Osteocyte (in vitro differentiated cells): ENCODE data around the gene PIK3R2. TPM values are rescaled to one million over a fixed set of nuclear protein-coding genes. Genes with fewer than 3 reads are reported as not detected.

ENCODE experiments used
- DNase-seq: peaks from one replicate; pipeline ENCODE4 v3.0.0; 2021; ENCODE audit warnings: mixed read lengths; ENCODE audit not compliant: unreplicated experiment; ENCODE audit errors: extremely low spot score
- H3K27ac Mint-ChIP-seq: one replicate; pipeline ENCODE4 v1.8.0; 2021; ENCODE audit warnings: mild to moderate bottlenecking, mixed read lengths; ENCODE audit not compliant: unreplicated experiment
- H3K27me3 Mint-ChIP-seq: one replicate; pipeline ENCODE4 v1.8.0; 2021; ENCODE audit warnings: mixed read lengths; ENCODE audit not compliant: unreplicated experiment
- H3K36me3 Mint-ChIP-seq: one replicate; pipeline ENCODE4 v1.8.0; 2021; ENCODE audit warnings: mixed read lengths; ENCODE audit not compliant: unreplicated experiment
- H3K4me1 Mint-ChIP-seq: one replicate; pipeline ENCODE4 v1.8.0; 2021; ENCODE audit warnings: mixed read lengths; ENCODE audit not compliant: unreplicated experiment
- H3K4me3 Mint-ChIP-seq: one replicate; pipeline ENCODE4 v1.8.0; 2021; ENCODE audit warnings: mild to moderate bottlenecking, moderate library complexity, mixed read lengths; ENCODE audit not compliant: unreplicated experiment
- H3K9me3 Mint-ChIP-seq: one replicate; pipeline ENCODE4 v1.8.0; 2021; ENCODE audit warnings: mixed read lengths; ENCODE audit not compliant: unreplicated experiment
- total RNA-seq: library from RNA; stranded (reverse); gene quantifications from 2 replicates; pipeline ENCODE4 v1.2.1, GENCODE V29; 2021
- TF ChIP-seq, protein P1 (sequence below): fragments of 200-600 bp; sonication (generic); IDR thresholded peaks from 2 replicates; pipeline ENCODE4 v1.5.0; 2021; ENCODE audit warnings: antibody characterized with exemption, mild to moderate bottlenecking, moderate library complexity

PIK3R2 gene
- total RNA-seq, 1 donor from 2014 or later: 68.1 TPM

DNA sequence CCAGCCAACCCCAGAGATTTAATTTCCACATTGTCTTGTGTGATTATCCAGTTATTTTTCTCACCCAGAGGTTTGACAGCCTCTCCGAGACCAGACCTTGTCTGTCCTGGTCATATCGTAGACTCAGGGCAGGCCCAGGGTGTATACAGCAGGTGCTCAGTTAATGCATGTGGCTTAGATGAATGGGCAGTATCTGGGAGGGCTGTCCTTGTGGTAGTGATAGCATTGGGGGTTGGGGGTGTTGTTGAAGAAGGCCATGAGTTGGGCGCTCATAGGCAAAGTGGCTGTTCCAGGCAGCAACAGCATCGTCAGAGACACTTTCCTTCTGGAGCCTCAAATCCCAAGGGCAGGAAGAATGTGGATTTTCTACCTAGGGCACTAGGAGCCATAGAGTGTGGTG, 38.5 kb upstream of the PIK3R2 start:
- H3K27ac Mint-ChIP-seq: no peak overlapping the region
- H3K9me3 Mint-ChIP-seq: no peaks in the 10 kb centered on the region
- DNase-seq: no peak
- H3K27me3 Mint-ChIP-seq: peaks cover under 1% of the 10 kb centered on the region
- no peak overlapping the region for H3K4me3 Mint-ChIP-seq
- TF ChIP-seq, protein P1, sequence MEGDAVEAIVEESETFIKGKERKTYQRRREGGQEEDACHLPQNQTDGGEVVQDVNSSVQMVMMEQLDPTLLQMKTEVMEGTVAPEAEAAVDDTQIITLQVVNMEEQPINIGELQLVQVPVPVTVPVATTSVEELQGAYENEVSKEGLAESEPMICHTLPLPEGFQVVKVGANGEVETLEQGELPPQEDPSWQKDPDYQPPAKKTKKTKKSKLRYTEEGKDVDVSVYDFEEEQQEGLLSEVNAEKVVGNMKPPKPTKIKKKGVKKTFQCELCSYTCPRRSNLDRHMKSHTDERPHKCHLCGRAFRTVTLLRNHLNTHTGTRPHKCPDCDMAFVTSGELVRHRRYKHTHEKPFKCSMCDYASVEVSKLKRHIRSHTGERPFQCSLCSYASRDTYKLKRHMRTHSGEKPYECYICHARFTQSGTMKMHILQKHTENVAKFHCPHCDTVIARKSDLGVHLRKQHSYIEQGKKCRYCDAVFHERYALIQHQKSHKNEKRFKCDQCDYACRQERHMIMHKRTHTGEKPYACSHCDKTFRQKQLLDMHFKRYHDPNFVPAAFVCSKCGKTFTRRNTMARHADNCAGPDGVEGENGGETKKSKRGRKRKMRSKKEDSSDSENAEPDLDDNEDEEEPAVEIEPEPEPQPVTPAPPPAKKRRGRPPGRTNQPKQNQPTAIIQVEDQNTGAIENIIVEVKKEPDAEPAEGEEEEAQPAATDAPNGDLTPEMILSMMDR: no peak
- H3K4me1 Mint-ChIP-seq: peaks cover 20% of the 10 kb centered on the region
- H3K36me3 Mint-ChIP-seq: no peaks in the 10 kb centered on the region

DNA sequence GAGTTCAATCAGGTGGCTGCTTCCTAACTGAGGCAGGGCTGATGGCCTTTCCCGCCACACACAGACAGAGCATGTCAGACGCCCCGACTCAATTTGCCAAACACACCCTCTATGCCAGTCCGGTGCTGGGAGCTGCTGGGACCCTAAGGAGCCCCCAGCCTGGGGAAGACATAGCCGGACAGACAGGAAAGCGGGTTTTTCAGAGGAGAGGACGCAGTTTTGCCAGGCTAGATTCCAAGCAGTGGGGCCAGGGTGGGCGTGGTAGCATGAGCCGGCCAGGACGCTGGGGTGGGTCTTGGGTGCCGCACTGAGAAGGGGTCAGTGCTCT, 35.6 kb upstream of the PIK3R2 start:
- Mint-ChIP-seq H3K4me3 (peak overlapping the region; percentile 76), H3K27ac (peak overlapping the region; percentile 42), H3K4me1 (peaks cover 14% of the 10 kb centered on the region), H3K27me3 (no peaks in the 10 kb centered on the region), H3K9me3 (no peaks in the 10 kb centered on the region), H3K36me3 (no peaks in the 10 kb centered on the region)
- no peak for DNase-seq
- TF ChIP-seq, protein P1: no peak

DNA sequence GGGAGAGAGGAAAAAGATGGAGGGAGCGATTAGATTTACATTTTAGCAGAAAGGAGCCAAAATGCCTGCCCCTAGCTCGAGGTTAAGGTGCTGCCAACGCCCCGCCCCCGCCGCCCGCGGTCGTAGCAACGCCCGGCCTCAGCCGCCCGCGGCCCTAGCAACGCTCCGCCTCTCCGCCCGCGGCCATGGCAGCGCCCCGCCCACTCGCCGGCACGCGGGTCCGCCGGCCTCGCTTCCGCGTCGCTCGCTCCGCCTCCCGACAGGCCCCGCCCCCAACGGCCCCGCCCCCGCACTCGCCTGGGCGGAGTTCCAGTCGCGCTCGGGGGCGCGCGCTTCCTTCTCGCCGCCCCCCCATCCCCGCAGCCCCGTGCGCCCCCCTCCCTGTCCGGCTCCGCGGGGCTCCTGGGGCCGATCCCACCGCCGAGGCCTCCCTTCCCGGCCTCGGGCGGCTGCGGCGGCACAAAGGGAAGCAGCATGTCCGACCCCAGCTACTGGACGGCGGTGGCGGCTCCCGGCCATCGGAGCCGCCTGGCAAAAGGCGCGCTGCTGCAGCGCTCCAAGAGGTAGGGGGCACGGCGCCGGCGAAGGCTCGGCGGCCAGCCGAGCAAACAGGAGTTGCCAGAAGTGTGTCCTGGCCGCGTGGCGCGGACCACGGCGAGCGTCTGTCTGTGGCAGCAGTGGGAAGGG, 35.1 kb upstream of the PIK3R2 start:
- Mint-ChIP-seq H3K27ac (peak overlapping the region; percentile 42), H3K9me3 (no peaks in the 10 kb centered on the region), H3K27me3 (no peaks in the 10 kb centered on the region), H3K36me3 (no peaks in the 10 kb centered on the region), H3K4me3 (peak overlapping the region; percentile 76), H3K4me1 (peaks cover 14% of the 10 kb centered on the region)
- peak; percentile 95 for DNase-seq
- TF ChIP-seq, protein P1: no peak

DNA sequence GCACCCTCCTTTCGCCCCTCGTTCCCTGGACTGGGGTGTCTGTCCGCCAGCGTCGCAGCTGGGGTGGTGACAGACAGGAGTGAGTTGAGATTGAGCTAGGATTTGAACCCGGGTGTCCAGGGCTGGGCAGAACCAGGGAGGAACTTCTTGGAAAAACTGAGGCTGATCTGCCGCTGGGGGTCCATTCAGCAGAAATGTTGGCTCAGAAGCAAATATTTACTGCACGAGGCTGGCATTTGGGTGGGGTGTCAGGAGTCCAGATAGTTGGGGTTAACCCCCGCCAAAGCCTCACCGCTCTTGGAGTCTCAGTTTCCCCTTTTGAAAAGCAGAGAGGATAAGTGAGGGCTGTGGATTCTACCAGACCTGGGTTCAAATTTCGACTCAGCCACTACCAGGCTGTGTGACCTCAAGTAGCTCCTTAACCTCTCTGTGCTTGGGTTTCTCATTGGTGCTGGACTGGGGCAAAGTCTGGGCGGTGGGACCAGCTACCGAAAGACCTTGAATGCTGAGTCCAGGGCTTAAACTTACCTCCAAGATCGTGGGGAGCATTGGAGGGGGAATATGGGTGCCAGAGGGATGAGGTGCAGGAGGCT, 34.4 kb upstream of the PIK3R2 start:
- H3K4me3 Mint-ChIP-seq: peak overlapping the region; percentile 74
- H3K27ac Mint-ChIP-seq: no peak overlapping the region
- peaks cover 14% of the 10 kb centered on the region for H3K4me1 Mint-ChIP-seq
- no peak for DNase-seq
- H3K9me3 Mint-ChIP-seq: no peaks in the 10 kb centered on the region
- no peaks in the 10 kb centered on the region for H3K27me3 Mint-ChIP-seq
- peaks cover under 1% of the 10 kb centered on the region for H3K36me3 Mint-ChIP-seq
- TF ChIP-seq, protein P1: no peak

DNA sequence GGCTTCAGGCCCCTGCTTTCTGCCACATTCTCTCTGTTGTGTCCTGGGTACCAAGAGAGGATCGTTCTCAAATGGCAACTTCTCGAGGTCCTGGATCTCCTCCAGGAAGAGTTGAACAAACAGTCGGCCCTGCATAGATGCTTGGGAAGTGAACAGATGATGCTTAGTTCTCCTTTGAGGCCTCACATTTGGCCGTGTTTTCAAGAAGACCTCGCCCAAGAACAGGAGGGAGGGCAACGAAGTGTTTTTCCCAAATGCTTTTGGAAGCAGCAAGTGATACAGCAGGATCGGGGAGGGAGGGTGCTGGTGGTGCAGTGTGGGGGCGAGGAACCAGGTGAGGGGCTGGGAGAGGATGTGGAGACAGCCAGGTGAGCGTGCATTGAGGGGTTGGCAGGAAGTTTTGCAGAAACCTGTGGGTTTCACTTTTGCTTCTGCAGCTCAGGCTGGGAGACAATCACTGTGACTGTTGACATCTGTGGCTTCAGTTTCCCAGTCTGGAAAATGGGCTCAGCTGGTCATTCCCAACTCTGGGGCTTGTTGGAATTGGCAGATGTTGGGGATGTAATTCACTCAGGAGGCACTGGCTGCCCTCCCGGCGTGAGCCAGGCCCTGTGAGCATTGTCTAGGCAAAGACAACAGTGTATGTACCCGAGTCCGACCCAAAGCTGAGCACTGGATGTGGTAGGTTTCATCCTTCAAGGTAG, 33.8 kb upstream of the PIK3R2 start:
- Mint-ChIP-seq H3K36me3 (peaks cover 4% of the 10 kb centered on the region), H3K4me1 (peaks cover 14% of the 10 kb centered on the region), H3K9me3 (no peaks in the 10 kb centered on the region), H3K27ac (no peak overlapping the region), H3K27me3 (no peaks in the 10 kb centered on the region), H3K4me3 (peak overlapping the region; percentile 74)
- TF ChIP-seq, protein P1: no peak
- DNase-seq: no peak
